HG03342 (cell line): ENCODE results near the gene TTC22.
"Not testable (repeated sequence)": the region's sequence is repeated elsewhere in the genome, so short reads cannot be mapped to it uniquely, and the experiment has no call there.

Experiments used
- ATAC-seq: cut with Tn5 transposase; IDR thresholded peaks from one replicate; pipeline ENCODE4 v1.9.1; 2021; ENCODE audit warnings: mild to moderate bottlenecking, moderate library complexity; ENCODE audit not compliant: unreplicated experiment

TTC22 gene

DNA sequence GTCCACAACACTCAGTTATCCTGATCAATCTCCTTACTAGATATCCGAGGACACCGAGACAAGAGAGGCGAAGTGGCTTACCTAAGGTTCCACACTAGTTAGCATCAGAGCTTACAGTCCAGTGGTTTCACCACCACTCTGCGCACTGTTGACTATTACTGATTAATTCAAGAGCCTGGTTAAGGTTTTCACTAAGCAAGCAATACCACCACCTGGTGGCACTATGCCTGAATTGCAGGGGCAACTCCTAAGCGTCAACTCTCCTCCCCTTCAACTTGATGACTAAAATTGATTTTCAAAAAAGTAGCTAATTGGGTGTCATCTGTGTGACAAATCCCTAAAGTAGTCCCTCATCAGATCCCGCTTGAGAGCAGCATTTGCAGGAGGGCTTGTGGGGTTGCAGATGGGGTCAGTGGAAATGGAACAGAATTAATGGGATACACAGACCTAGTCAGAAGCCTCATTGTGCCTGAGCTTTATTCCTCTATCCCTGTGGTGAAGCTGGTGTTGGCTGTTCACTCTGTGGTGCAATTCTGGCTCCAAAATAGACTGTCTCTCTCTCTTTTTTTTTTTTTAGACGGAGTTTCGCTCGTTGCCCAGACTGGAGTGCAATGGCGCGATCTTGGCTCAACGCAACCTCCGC is 9.1 kb downstream of the TTC22 start:
- ATAC-seq: no peak

DNA sequence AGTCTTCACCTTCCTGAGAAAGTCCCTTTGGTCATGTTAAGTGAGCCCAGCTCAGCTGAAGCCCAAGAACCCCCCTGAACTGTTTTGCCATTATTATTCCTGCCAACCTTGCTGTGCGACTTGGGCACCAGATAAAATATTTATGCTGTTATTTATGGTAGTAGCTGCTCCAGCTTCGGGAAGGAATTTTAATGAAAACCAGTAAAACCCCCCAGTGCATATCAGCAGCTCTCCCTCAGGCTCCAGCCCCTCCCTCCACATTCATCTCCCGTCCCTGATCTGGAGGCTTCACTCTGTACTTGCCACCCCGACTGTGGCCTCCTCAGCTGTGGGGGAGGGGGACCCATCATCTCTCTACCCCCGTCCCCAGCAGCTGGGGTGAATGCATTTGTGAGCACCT is 12.7 kb downstream of the TTC22 start:
- ATAC-seq: no peak

DNA sequence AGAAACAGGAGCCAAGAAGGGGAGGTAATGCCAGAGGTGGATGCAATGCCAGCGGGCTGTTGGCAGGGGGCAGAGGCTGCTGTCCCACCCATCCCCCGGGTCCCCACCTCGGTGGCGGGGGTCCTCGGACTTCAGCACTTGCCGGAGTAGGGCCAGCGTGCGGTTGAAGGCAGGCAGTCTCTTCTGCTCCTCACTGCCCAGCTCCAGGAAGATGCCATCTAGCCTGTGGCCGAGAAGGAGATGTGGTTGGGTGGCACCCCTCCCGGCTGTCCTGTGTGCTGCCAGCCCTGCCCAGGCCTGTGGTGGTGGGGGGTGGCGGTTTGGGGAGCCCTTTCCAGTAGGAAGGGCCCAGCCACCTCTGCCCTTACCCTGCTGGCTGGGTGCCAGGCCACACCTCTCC is 13.5 kb downstream of the TTC22 start:
- ATAC-seq: no peak

- no peak for ATAC-seq
These were observed 14.3 kb downstream of the TTC22 start for GRCh38 chr1:54786778-54787177.

- ATAC-seq: no peak
These were observed 17.1 kb downstream of the TTC22 start for GRCh38 chr1:54784066-54784465.

DNA sequence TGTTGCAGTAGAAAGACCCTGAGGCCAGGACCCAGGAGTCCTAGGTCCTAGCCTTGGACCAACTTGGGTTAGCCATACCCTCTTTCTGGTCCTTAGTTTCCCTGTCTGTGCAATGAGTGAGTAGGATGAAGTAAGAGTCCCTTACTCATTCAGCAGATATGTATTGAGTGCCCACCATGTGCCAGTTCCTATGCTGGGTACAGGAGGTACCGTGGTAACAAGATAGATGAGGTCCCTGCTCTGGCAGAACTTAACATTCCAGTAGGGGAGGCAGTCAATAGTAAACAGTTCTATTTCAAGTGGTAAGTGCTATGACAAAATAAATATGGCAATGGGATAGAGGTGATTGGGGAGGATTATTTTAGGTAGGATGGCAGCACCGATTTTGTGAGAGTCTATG is 18.5 kb downstream of the TTC22 start:
- no peak for ATAC-seq

DNA sequence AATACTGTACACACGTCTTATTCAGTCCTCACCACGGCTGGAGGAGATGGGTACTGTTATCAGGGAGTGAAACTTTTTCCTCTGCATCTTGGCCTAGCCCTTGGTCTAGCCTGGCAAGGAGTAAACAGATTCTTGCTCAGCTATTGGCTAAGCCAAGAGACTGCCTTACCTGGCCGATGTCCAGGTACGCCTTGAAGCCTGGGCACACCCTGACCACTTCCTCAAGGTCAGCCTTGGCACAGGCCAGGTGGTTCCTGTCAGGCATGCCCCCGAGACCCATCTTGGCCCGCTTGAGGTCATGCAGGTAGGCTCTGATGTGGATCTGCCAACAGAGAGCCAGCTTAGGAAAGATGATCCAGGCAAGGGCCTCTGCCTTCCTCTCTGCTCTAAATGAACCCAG is 19.0 kb downstream of the TTC22 start:
- no peak for ATAC-seq

- no peak for ATAC-seq
These were observed 19.9 kb downstream of the TTC22 start for GRCh38 chr1:54781023-54781723.

DNA sequence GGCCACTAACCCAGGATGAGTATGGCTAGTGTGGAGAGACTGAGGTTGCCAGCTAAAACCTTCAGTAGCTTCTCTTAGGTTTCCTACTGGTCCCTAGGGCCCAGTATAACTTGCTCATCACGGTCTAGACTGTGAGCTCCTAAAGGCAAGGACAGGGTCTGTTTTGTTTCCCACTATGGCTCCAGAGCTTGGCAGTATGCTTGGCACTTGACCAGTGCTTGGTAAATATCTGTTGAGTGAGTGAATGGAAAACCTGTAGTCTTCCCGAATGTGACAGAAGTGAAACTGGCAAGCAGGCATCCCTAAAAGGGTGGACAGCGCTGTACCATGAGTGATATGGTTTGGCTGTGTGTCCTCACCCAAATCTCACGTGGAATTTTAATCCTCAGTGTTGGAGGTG is 23.7 kb downstream of the TTC22 start:
- no peak for ATAC-seq

DNA sequence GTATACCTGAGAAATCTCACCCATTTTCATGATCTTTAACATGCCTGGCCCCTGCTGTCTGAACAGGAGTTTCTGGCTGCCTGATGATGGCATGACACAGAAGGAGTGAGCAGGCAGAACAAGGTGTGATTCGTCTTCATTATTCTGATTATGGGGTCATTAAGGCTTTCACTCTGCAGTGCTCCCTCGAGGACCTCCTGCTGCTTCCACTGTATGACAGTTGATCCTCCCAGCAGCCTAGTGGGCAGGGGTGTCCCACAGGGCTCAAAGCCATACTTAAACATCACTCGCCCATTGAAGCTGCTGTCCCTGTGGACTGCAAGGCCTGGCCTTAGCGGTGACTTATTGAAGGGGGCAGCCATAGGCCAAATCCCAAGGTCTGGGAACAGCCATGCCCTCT is 24.1 kb downstream of the TTC22 start:
- ATAC-seq: no peak

- not testable (repeated sequence) for ATAC-seq
These were observed 25.0 kb downstream of the TTC22 start for GRCh38 chr1:54775828-54776721.

- no peak for ATAC-seq
These were observed 26.2 kb downstream of the TTC22 start for GRCh38 chr1:54774820-54775498.

GRCh38 chr1:54772951-54773350 is 28.2 kb downstream of the TTC22 start:
- ATAC-seq: no peak

DNA sequence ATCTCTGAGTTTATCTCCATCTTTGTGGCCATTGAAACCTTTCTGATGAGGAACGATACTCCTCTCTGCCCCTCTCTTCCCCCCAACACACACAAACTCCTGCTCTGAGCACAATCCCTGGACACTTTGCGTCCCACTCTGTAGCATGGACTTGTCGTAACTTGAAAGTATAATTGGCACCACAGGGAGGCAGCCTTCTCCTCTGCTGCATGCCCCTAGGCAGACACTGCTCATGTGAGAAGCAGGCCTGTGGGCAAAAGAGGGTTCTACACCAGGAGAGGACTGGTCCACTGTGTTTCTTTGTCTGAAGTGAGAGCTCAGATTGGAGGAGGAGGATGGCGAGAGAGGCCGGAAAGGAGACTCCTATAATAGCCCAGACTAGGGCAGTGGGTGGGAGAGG is 33.0 kb downstream of the TTC22 start:
- no peak for ATAC-seq

GRCh38 chr1:54767526-54767925 is 33.6 kb downstream of the TTC22 start:
- no peak for ATAC-seq

DNA sequence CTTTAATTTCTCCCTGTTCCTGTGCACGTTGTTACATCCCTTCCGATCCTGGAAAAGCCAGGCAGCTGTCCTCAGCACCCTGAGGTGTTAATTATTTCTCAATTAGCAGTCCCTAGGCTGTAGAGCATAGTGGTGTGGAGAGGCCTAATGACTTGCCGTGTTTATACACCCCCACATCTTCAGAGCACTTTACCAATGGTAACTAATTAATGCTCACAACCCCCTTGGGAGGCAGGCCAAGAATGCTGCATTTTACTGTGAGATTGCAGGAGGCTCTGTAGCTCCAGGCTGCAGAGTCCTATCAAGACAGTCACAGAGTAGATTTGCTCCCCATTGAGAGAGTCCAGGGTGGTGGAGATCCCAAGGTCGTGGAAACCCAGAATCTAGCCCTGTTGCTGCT is 34.4 kb downstream of the TTC22 start:
- ATAC-seq: no peak

DNA sequence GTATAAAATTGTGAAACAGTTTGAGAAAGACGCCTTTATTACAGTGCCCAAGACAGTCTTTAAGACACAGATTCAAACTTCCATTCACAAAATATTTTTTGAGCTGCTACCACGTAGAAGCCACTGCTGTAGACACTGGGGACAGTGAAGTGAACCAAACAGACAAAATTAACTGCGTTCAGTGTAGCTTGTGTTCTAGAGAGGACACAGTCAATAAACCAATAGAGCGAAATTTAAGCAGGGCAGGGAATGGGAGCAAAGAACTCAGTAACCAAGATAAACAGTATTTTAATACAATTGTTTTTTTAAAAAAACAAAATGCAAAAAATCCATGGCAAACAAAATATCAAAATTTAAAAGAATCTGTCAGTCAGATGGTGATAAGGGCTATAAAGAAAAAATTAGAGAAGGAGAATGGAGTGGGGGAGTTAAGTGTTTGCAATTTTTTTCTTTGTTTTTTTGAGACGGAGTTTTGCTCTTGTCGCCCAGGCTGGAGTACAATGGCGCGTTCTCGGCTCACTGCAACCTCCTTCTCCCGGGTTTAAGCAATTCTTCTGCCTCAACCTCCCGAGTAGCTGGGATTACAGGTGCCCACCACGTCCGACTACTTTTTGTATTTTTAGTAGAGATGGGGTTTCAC is 36.1 kb downstream of the TTC22 start:
- peak; percentile 16 for ATAC-seq

DNA sequence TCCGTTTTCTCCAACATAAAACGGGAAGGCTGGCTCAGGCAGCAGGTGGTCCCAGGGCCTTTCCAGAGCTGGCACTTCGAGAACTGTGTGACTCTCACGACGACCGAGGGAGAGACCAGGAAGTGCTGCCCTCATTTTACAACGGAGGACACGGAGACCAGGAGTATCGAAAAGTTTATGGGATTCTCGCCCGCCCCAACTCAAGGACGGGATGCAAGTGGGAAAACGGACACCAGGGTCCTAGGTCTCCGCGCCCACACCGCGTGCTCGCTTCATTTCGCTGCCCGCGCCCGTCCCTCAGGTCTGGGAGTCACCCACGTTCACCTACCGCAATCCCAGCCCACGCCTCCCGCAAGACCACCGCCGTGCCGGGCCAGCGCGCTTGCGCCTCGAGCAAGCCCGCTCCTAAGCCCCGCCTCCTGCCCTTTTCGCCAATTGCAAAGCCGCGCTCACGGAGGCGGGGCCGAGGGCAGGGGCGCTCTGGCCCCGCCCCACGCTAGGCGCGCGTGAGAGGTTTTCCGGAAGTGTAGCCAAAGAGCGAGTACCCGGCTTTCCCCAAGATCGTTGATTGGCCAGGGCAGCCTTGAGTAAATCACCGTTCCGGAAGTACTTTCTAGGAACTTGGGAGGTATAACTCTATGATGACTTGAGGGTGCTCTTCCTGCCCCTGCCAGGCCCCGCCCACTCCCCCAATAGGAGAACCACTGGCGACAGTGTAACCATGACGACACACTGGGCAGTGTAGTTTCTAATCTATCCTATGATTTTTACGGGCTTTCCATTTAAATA is 36.8 kb downstream of the TTC22 start, which contains the start of gene PARS2:
PARS2 (minus strand) TSS at position 391 of the 789 bp plus-strand sequence. CDS start 5,362 bp downstream, outside the sequence.
- ATAC-seq: peak; percentile 96

DNA sequence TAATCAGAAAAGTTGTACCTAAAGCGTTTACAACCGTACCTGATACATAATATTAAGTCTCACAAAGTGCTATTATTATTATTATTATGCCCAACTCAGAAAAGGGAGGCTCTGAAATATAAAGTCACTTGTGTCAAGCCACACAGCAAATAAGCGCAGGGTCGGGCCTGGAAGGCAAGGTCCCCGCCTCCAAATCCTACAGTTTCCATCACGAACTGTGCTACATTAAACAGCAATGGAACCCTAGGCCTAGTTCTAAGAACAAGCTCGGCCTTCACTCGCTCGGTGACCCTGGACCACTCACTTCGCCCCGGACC is 37.3 kb downstream of the TTC22 start:
- ATAC-seq: no peak
